NCI-H345 treated with DMSO at 0.1 percent for 48 hours (cell line): Measurements from ENCODE around the gene IQCE.

ENCODE experiments used
- DNase-seq: peaks from one replicate; lab custom pipeline; 2025; ENCODE audit not compliant: unreplicated experiment; lab: John Stamatoyannopoulos, UW

IQCE gene

GRCh38 chr7:2613098-2613930 lies 54.5 kb downstream of the IQCE start:
- peak; percentile 69 for DNase-seq

GRCh38 chr7:2613931-2614600 lies 55.3 kb downstream of the IQCE start:
- DNase-seq: no peak

GRCh38 chr7:2614631-2615330 lies 56.0 kb downstream of the IQCE start:
- no peak for DNase-seq

- DNase-seq: no peak
Observed at GRCh38 chr7:2616387-2617324, 57.9 kb downstream of the IQCE start.

- DNase-seq: no peak
Observed at GRCh38 chr7:2617325-2617905, 58.6 kb downstream of the IQCE start.

- no peak for DNase-seq
Observed at GRCh38 chr7:2619116-2619515, 60.3 kb downstream of the IQCE start.

GRCh38 chr7:2621061-2621828 lies 62.5 kb downstream of the IQCE start:
- no peak for DNase-seq

GRCh38 chr7:2621948-2622640 lies 63.3 kb downstream of the IQCE start:
- no peak for DNase-seq

- DNase-seq: no peak
Observed at GRCh38 chr7:2622869-2623697, 64.3 kb downstream of the IQCE start.

- no peak for DNase-seq
Observed at GRCh38 chr7:2623698-2624014, 64.9 kb downstream of the IQCE start.

GRCh38 chr7:2624293-2624886 lies 65.6 kb downstream of the IQCE start:
- no peak for DNase-seq

- no peak for DNase-seq
Observed at GRCh38 chr7:2626498-2627117, 67.8 kb downstream of the IQCE start.

GRCh38 chr7:2627258-2628129 lies 68.7 kb downstream of the IQCE start:
- DNase-seq: no peak

- no peak for DNase-seq
Observed at GRCh38 chr7:2628130-2628482, 69.3 kb downstream of the IQCE start.

- DNase-seq: no peak
Observed at GRCh38 chr7:2628891-2629290, 70.1 kb downstream of the IQCE start.

GRCh38 chr7:2629746-2630681 lies 71.2 kb downstream of the IQCE start:
- no peak for DNase-seq
